NCI-H2196 treated with DMSO at 0.1 percent for 48 hours (cell line): ENCODE data around the gene ISL2.

Experiments
- DNase-seq: peaks from one replicate; lab custom pipeline; 2025; ENCODE audit not compliant: unreplicated experiment; lab: John Stamatoyannopoulos, UW

The ISL2 gene

GRCh38 chr15:76368122-76368621, 31.6 kb downstream of the ISL2 start:
- no peak for DNase-seq

GRCh38 chr15:76376029-76376428, 39.5 kb downstream of the ISL2 start:
- DNase-seq: no peak

DNA sequence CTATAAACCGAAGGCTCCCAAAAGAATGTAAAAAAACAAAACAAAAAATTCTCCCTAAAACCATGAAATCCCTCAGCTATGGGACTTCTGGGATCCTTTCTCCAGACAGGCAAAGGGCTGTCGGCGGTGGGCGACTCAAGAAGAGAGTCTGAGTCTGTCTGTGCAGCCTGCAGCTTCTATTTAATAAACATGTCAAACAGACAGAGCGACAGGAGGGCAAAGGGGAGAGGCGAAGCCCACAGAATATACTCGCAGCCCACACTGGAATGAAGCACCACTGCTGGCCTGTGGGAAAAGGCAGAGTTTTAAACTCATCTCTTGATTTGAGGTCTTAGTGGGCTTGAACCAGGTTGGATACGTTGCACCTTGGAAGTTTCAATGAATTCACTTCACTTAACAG, 40.2 kb downstream of the ISL2 start:
- DNase-seq: no peak

DNA sequence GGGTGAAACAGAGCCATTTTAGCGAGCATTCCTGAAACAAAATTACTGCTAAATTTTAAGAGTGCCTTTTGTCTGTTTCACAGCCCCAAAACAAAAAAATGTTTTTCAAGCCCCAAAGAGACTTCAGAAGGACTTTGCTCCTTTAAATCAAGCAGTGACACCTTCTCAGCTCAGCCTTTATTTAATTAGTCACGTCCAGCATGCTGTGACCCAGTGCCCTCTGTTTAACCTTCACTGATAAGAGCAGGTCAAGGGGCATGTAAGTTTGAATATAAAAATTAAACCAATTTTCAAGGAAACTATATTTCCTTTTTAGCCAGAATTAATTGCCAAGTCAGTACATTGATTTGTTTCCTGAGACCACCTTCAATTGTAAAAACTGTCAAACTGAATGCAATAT, 40.6 kb downstream of the ISL2 start:
- no peak for DNase-seq

DNA sequence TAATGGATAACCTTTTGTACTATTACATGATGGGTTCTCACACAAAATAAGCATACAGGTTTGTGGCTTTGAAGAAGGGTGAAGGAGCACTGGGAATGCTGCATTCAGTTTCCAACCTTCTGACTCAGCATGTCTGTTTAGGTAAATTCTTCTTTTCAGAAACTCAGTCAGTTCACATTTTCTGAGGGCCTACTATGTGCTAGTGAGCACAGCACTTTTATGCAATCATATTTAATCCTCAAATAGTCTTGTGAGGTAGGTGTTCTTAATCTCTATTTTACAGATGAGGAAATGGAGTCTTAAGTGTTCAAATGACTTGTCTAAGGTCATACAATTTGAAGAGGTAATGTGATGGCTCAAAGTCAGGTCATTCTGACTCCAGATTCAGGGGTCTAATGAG, 41.2 kb downstream of the ISL2 start:
- no peak for DNase-seq

GRCh38 chr15:76378691-76379090, 42.1 kb downstream of the ISL2 start:
- no peak for DNase-seq

DNA sequence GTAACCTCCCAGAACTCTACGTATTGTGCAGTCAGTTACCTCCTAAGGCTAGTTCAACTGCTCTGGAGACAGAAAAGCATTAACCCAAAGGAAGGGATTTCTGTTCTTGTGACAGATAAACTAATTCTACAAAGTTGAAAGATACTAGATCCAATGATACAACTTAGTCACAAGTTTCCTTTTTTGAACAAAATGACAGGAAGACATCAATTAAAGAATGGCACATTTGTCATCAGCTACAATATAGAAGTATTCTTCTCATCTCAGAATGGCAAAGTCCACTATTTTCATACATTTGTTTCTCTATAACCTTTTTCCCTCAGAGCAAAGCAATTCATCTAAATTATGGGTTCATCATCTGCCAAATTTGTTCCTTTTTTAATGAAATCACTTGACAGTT, 43.7 kb downstream of the ISL2 start:
- DNase-seq: no peak

- no peak for DNase-seq
Measured at GRCh38 chr15:76381366-76381765, 44.8 kb downstream of the ISL2 start.

- no peak for DNase-seq
Measured at GRCh38 chr15:76382987-76383728, 46.6 kb downstream of the ISL2 start.

GRCh38 chr15:76384409-76384808, 47.8 kb downstream of the ISL2 start:
- no peak for DNase-seq

DNA sequence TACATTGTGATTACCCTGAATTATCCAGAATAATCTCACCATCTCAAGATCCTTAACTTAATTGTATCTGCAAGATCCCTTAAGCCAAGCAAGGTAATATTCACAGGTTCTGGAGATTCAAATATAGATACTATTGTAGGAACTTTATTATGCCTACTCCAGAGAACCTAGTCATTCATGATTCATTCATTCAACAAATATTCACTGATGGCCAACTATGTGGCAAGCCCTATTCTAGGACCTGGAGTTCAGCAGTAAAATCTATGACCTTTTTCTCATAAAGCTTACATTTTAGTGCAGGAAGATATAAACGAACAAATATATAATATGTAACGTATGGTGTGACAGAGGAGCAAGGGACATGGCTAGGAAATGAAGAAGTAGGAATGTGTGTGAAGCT, 49.6 kb downstream of the ISL2 start:
- DNase-seq: no peak

DNA sequence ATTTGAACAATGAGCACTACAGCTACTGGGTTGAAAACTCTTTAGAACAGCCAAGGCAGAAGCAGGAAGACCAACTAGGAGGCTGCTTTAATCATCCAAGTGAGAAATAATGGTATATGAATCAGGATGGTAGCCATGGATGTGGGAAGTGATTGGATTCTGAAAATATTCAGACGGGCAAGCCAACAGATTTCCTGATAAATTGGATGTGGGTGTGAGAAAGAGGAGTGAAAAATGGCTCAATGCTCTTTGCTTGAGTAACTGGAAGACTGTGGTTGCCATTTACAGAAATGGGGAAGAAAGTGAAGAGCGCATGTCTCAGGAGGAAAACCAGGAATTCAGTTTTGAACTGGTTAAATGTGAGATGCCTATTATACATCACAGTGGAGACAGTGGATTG, 50.4 kb downstream of the ISL2 start:
- no peak for DNase-seq

DNA sequence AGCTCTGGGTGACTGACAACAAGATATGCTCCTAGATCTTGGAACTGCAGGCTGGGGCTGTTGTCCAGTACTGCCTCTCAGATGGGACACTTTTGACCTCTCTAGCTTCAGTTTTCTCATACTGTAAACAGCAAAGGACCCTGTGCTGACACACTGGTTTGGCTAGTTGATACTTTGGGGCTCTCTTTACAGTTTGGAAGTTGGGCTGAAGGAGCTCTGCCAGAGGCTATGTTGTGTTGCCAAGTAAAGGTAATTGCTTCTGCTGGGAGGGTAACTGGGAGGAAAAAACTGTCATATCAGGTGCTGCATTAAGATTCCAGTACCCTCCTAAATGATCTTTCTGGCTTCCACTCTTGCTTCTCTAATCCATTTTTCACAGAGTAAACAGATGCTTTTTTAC, 54.0 kb downstream of the ISL2 start:
- DNase-seq: no peak

DNA sequence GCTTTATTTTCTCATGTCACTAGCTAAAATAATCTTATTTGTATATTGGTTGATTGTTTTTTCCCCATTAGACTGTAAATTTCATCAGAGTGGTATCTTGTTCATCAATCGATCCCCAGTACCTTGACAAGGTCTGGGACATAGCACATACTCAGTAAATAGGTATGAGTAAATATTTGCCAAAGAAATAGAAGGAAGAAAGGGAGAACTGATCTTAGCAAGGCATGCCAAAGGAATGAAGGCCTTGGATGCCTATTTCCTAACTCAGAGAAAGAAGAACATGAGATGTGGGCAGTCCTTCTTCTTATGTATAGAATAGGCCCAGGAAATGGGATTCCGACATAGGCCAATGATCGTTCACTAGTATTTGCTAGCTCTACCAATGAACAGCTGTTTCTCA, 54.7 kb downstream of the ISL2 start:
- no peak for DNase-seq

DNA sequence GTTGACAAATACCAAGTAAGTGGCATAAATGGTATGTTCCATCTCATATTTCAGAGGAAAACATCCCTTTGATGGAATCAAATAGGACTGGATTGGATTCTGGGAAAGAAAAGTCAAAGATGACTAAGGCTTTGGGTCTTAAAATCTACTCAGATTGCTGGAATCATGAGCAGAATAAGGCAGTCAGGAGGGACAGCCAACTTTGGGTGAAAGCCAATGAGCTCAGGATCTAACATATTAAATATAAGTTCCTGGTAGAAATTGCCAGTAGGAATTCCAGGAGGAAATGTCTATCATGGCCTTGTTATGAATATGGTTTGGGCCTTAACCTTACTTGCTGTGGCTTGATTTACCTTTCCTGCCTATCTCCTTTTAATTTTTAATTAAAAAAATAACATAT, 55.3 kb downstream of the ISL2 start:
- DNase-seq: no peak
